A673 (cell line): Measurements from ENCODE around the gene IL36G. TPM values are rescaled to one million over a fixed set of nuclear protein-coding genes. Genes with fewer than 3 reads are reported as not detected.

Source experiments
- BruUV-seq: library from RNA; stranded (reverse); fragments of 400-500 nt; replicated peaks from 2 replicates; lab custom pipeline; 2021; lab: Mats Ljungman, UMichigan
- CTCF ChIA-PET: fragments of 300-600 bp; sonication (Branson Sonifier 250); formaldehyde crosslinking; loops from one replicate; lab custom pipeline; 2022; ENCODE audit warnings: antibody characterized with exemption; lab: Charles Lee
- POLR2A ChIA-PET: fragments of 300-600 bp; sonication (Branson Sonifier 250); formaldehyde crosslinking; loops from one replicate; lab custom pipeline; 2022; ENCODE audit warnings: antibody characterized with exemption; ENCODE audit not compliant: low non-redundant PET; lab: Charles Lee
- DNase-seq: peaks from one replicate; pipeline ENCODE4 v3.0.0-alpha.2; 2015; ENCODE audit warnings: low spot score
- H3K27ac ChIP-seq: fragments of 200-600 bp; sonication (generic); 2 replicates; pipeline ENCODE4 v1.5.1; 2016; ENCODE audit warnings: mixed run types, low read depth, mild to moderate bottlenecking, mixed read lengths, antibody characterized with exemption, low read length; ENCODE audit not compliant: poor library complexity, severe bottlenecking
- H3K27me3 ChIP-seq: fragments of 200-600 bp; sonication (generic); replicated peaks from 2 replicates; pipeline ENCODE4 v1.6.1; 2017; ENCODE audit warnings: mixed run types, low read depth, mild to moderate bottlenecking, mixed read lengths, antibody characterized with exemption, low read length; ENCODE audit not compliant: insufficient read depth, poor library complexity
- H3K36me3 ChIP-seq: fragments of 200-600 bp; sonication (generic); 2 replicates; pipeline ENCODE4 v1.6.1; 2016; ENCODE audit warnings: mixed run types, mild to moderate bottlenecking, mixed read lengths, antibody characterized with exemption, low read length; ENCODE audit not compliant: insufficient read depth, poor library complexity, severe bottlenecking
- H3K4me1 ChIP-seq: fragments of 200-600 bp; sonication (generic); 2 replicates; pipeline ENCODE4 v1.6.1; 2017; ENCODE audit warnings: mixed run types, mild to moderate bottlenecking, mixed read lengths, antibody characterized with exemption, low read length; ENCODE audit not compliant: insufficient read depth, poor library complexity, severe bottlenecking
- H3K4me3 ChIP-seq: fragments of 200-600 bp; sonication (generic); 2 replicates; pipeline ENCODE4 v1.5.1; 2016; ENCODE audit warnings: low read depth, mixed run types, mild to moderate bottlenecking, mixed read lengths, low read length; ENCODE audit not compliant: poor library complexity, severe bottlenecking
- H3K9me3 ChIP-seq: fragments of 200-600 bp; sonication (generic); 2 replicates; pipeline ENCODE4 v1.6.1; 2016; ENCODE audit warnings: mixed run types, low read depth, mild to moderate bottlenecking, mixed read lengths, antibody characterized with exemption, low read length; ENCODE audit not compliant: poor library complexity, severe bottlenecking
- CTCF ChIP-seq: fragments of 300-800, 200-600 bp; sonication (generic); conservative IDR thresholded peaks from 2 replicates; pipeline ENCODE4 v1.5.1; 2017; ENCODE audit warnings: low read depth, mild to moderate bottlenecking, antibody characterized with exemption, low read length, moderate library complexity, mixed read lengths
- EZH2 ChIP-seq: fragments of 200-600 bp; sonication (generic); IDR thresholded peaks from 2 replicates; pipeline ENCODE4 v1.6.1; 2017; ENCODE audit warnings: borderline replicate concordance, low read depth, mild to moderate bottlenecking, mixed read lengths, antibody characterized with exemption, low read length; ENCODE audit not compliant: poor library complexity, severe bottlenecking
- intact Hi-C: fragments of 100-400 bp; cut with micrococcal nuclease; formaldehyde crosslinking; loops from one replicate; pipeline ENCODE4 v1.10.0; 2022; ENCODE audit not compliant: unreplicated experiment
- total RNA-seq: library from RNA; stranded (reverse); gene quantifications from 2 replicates; pipeline ENCODE4 v1.2.3, GENCODE V29; 2021

Gene IL36G
- total RNA-seq, 1 experiment from 2014 or later = not detected

GRCh38 chr2:112959109-112959812, 18.5 kb upstream of the IL36G start:
- Histone ChIP-seq H3K4me3 (no peak overlapping the region), H3K4me1 (no peaks in the 10 kb centered on the region), H3K9me3 (no peaks in the 10 kb centered on the region), H3K27me3 (no peaks in the 10 kb centered on the region), H3K36me3 (no peaks in the 10 kb centered on the region), H3K27ac (no peak overlapping the region)
- CTCF ChIA-PET = interaction anchor here (0.5 to 1.0 kb wide), 8 partner anchors 9 to 333 kb away, joined by 3 to 18 read pairs (median 4); no protein-coding TSS in a partner anchor
- BruUV-seq = no TSS peak
- intact Hi-C loops = loop anchor here (1.0 to 5.0 kb wide), 2 partner anchors 332 to 359 kb away; no protein-coding TSS in a partner anchor
- POLR2A ChIA-PET = no interaction called here
- peak; percentile 19 for DNase-seq
- TF ChIP-seq CTCF = peak; percentile 43; the same call in 1 of the 2 replicates
- TF ChIP-seq EZH2 = no peak

DNA sequence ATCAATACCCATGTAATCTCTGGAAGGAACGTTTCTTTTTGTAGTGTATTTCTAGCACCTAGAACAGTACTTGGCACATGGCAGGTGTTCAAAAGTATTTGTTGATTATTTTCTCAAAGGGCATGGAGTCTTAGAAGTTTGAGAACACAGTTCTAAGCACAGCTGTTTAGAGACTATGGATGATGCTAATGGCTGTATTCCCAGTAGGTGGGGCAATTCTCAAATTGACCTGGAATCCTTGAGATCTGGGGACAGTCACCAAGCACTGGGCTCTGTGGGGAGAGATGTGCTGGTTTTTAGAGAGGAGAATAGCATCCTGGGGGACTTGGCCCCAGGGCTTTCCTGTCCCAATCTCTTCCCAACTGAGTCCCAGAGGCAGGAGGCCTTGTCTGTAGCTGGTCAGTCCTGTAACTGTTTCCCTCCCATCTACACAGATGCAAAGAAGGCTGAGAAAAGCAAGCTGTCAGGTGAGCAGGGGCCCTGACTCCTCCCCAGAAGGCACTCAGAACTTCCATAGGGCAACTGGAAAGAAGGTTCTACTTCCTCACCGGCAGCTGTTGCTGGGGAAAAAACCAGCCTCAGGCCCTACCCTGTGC, 17.5 kb upstream of the IL36G start:
- intact Hi-C loops = no loop called here
- Histone ChIP-seq H3K27ac (no peak overlapping the region), H3K36me3 (no peaks in the 10 kb centered on the region), H3K9me3 (no peaks in the 10 kb centered on the region), H3K4me3 (no peak overlapping the region), H3K27me3 (peaks cover 3% of the 10 kb centered on the region), H3K4me1 (no peaks in the 10 kb centered on the region)
- BruUV-seq = no TSS peak
- TF ChIP-seq EZH2 = no peak
- TF ChIP-seq CTCF = peak; percentile 27; the same call in 1 of the 2 replicates
- no peak for DNase-seq
- ChIA-PET POLR2A (no interaction called here), CTCF (interaction anchor here (0.6 to 0.7 kb wide), 2 partner anchors 178 to 210 kb away, joined by 3 to 18 read pairs; no protein-coding TSS in a partner anchor)

DNA sequence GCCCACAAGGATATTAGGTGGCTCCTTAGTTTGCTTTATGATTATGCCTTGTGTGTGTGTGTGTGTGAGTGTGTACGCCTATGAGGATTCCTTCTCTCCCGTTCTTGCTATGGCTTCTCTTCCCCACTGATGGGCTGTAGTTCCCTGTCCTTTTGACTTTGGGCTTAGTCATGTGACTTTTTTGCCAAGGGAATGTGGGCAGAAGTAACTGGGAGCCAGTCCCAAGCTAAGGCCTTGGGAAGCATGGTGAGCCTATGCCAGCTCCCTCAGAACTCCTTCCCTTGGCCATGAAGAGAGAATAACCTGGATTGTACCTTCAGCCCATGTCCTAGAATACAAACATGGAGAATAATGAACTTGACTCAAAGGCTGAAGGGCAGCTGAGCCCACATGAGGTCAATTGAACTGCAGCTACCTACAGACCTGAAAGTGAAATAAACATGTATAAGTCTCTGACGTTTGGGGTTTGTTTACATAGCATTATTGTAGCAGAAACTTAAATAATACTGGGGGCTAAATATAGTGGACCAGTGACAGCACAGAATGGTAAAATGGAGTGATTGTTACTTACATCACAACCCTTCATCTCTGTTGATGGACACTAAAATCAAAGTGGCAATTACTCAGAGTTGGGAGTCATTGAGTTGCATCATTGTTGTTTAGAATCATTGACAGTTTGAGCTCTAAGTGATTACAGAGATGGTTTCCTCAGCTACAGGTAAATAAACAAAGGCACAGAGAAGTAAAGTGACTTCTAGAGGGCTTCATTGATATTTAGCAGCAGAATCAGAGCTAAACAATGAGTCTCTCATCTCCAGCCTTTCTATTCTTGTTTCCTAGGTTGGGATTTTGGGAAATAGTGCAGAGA, 15.3 kb upstream of the IL36G start:
- H3K4me1 ChIP-seq = no peaks in the 10 kb centered on the region
- DNase-seq = no peak
- H3K36me3 ChIP-seq = no peaks in the 10 kb centered on the region
- TF ChIP-seq EZH2 = no peak
- TF ChIP-seq CTCF = no peak
- no TSS peak for BruUV-seq
- peaks cover 16% of the 10 kb centered on the region for H3K27me3 ChIP-seq
- ChIA-PET POLR2A (interaction anchor here (0.6 kb wide), 1 partner anchor 150 kb away, joined by 3 read pairs; no protein-coding TSS in a partner anchor), CTCF (no interaction called here)
- intact Hi-C loops = no loop called here
- no peaks in the 10 kb centered on the region for H3K9me3 ChIP-seq
- H3K4me3 ChIP-seq = no peak overlapping the region
- no peak overlapping the region for H3K27ac ChIP-seq
